Esophagus (tissue), 2 donors: Measurements from ENCODE around the gene SLC9A3. TPM values are rescaled to one million over a fixed set of nuclear protein-coding genes. Genes with fewer than 3 reads are reported as not detected.

ENCODE experiments used
- H3K27ac ChIP-seq, 2 donors: one replicate each; pipeline ENCODE4 v1.5.1; 2013; ENCODE audit warnings: low read depth in 2 of 2, mild to moderate bottlenecking in 2 of 2, inconsistent platforms in 1 of 2, low read length in 1 of 2, moderate library complexity in 1 of 2
- H3K27me3 ChIP-seq, 2 donors: one replicate each; pipeline ENCODE4 v1.6.1; 2013; ENCODE audit warnings: low read length in 2 of 2, control low read depth in 1 of 2, mild to moderate bottlenecking in 1 of 2; ENCODE audit not compliant: insufficient read depth in 2 of 2, control insufficient read depth in 1 of 2
- H3K36me3 ChIP-seq, 2 donors: one replicate each; pipeline ENCODE4 v1.6.1; 2013; ENCODE audit warnings: low read length in 1 of 2; ENCODE audit not compliant: control insufficient read depth in 2 of 2, insufficient read depth in 2 of 2
- H3K4me1 ChIP-seq, 2 donors: one replicate each; pipeline ENCODE4 v1.6.1; 2013; ENCODE audit warnings: low read length in 1 of 2; ENCODE audit not compliant: control insufficient read depth in 2 of 2, insufficient read depth in 2 of 2
- H3K4me3 ChIP-seq, 2 donors: one replicate each; pipeline ENCODE4 v1.5.1; 2013; ENCODE audit warnings: low read length in 2 of 2, mild to moderate bottlenecking in 2 of 2, low read depth in 1 of 2, moderate library complexity in 1 of 2
- H3K9me3 ChIP-seq, 2 donors: one replicate each; pipeline ENCODE4 v1.6.1; 2013; ENCODE audit warnings: mild to moderate bottlenecking in 2 of 2, low read depth in 1 of 2, low read length in 1 of 2, moderate library complexity in 1 of 2; ENCODE audit not compliant: control insufficient read depth in 2 of 2, insufficient read depth in 1 of 2
- WGBS, 2 donors: extraction: QIAGEN DNeasy Blood & Tissue Kit; methylation state at CpG; one replicate each; pipeline ENCODE4 v1.1.7; 2013; 5-methylcytosine and 5-hydroxymethylcytosine counted together
- polyA plus RNA-seq, 2 donors: library from polyadenylated mRNA; stranded (reverse); fragments of 200-250 nt; gene quantifications; one replicate each; pipeline ENCODE4 v1.2.3, GENCODE V29; 2013
- donor health status: healthy with polysubstance abuse.
- donor health status: Bipolar disorder and iron deficiency.

Gene SLC9A3
- polyA plus RNA-seq, 2 donors: 1.9 to 4.4 TPM

GRCh38 chr5:473551-474192, 50.6 kb downstream of the SLC9A3 start:
- Histone ChIP-seq H3K27ac (peak overlapping the region; percentile 65 to 88), H3K27me3 (no peaks in the 10 kb centered on the region), H3K36me3 (peaks cover 0 to 14% of the 10 kb centered on the region in 2 donors), H3K4me3 (peak overlapping the region; percentile 72 to 90), H3K4me1 (peaks cover 7 to 26% of the 10 kb centered on the region in 2 donors), H3K9me3 (no peaks in the 10 kb centered on the region)
- 0 to 1% methylated on average over 40 to 44 of the region's 44 CpGs for WGBS, 2 donors

- Histone ChIP-seq H3K27ac (peak overlapping the region; percentile 73 to 88), H3K36me3 (peaks cover 0 to 14% of the 10 kb centered on the region in 2 donors), H3K4me1 (peaks cover 7 to 26% of the 10 kb centered on the region in 2 donors), H3K9me3 (no peaks in the 10 kb centered on the region), H3K27me3 (no peaks in the 10 kb centered on the region), H3K4me3 (peak overlapping the region; percentile 75 to 90)
- WGBS, 2 donors: 0% methylated on average over 76 to 137 of the region's 137 CpGs
These were observed 51.3 kb downstream of the SLC9A3 start for GRCh38 chr5:472656-473550.

GRCh38 chr5:472076-472655, 52.1 kb downstream of the SLC9A3 start:
- WGBS, 2 donors: 10 to 14% methylated on average over 22 to 30 of the region's 30 CpGs
- H3K4me1 ChIP-seq: peaks cover 7 to 26% of the 10 kb centered on the region in 2 donors

GRCh38 chr5:471750-472058, 52.5 kb downstream of the SLC9A3 start:
- 64 to 72% methylated on average over 6 of the region's 6 CpGs for WGBS, 2 donors
- Histone ChIP-seq H3K4me1 (peaks cover 7 to 26% of the 10 kb centered on the region in 2 donors), H3K4me3 (peak overlapping the region; percentile 75 to 90), H3K27ac (peak overlapping the region in 1 of 2 donors; percentile 73), H3K27me3 (no peaks in the 10 kb centered on the region), H3K36me3 (peaks cover 0 to 18% of the 10 kb centered on the region in 2 donors), H3K9me3 (no peaks in the 10 kb centered on the region)

More at GRCh38 chr5:472076-472655, 52.1 kb downstream of the SLC9A3 start:
- H3K27me3 ChIP-seq: no peaks in the 10 kb centered on the region
- peak overlapping the region; percentile 75 to 90 for H3K4me3 ChIP-seq
- H3K27ac ChIP-seq: peak overlapping the region; percentile 68 to 73
- no peaks in the 10 kb centered on the region for H3K9me3 ChIP-seq
- peaks cover 0 to 14% of the 10 kb centered on the region in 2 donors for H3K36me3 ChIP-seq

- Histone ChIP-seq H3K27me3 (no peaks in the 10 kb centered on the region), H3K4me3 (peak overlapping the region in 1 of 2 donors; percentile 10), H3K27ac (no peak overlapping the region), H3K4me1 (peaks cover 7 to 23% of the 10 kb centered on the region in 2 donors), H3K36me3 (peaks cover 3 to 23% of the 10 kb centered on the region in 2 donors), H3K9me3 (no peaks in the 10 kb centered on the region)
- WGBS, 2 donors: 83 to 84% methylated on average over 31 of the region's 31 CpGs
These were observed 53.1 kb downstream of the SLC9A3 start for GRCh38 chr5:470961-471749.

- Histone ChIP-seq H3K27me3 (no peaks in the 10 kb centered on the region), H3K4me1 (peaks cover 3 to 14% of the 10 kb centered on the region in 2 donors), H3K9me3 (no peaks in the 10 kb centered on the region), H3K27ac (no peak overlapping the region), H3K4me3 (no peak overlapping the region), H3K36me3 (peaks cover 7 to 35% of the 10 kb centered on the region in 2 donors)
- WGBS, 2 donors: 87 to 89% methylated on average over 19 of the region's 19 CpGs
These were observed 54.3 kb downstream of the SLC9A3 start for GRCh38 chr5:469752-470483.

GRCh38 chr5:468401-468800, 55.8 kb downstream of the SLC9A3 start:
- no peaks in the 10 kb centered on the region for H3K9me3 ChIP-seq
- peaks cover 10 to 41% of the 10 kb centered on the region in 2 donors for H3K36me3 ChIP-seq
- WGBS, 2 donors: 89% methylated on average over 5 of the region's 6 CpGs
- H3K4me3 ChIP-seq: no peak overlapping the region
- peaks cover 0 to 12% of the 10 kb centered on the region in 2 donors for H3K4me1 ChIP-seq
- no peaks in the 10 kb centered on the region for H3K27me3 ChIP-seq
- no peak overlapping the region for H3K27ac ChIP-seq

GRCh38 chr5:466661-467310, 57.5 kb downstream of the SLC9A3 start:
- Histone ChIP-seq H3K36me3 (peaks cover 10 to 51% of the 10 kb centered on the region in 2 donors), H3K9me3 (no peaks in the 10 kb centered on the region), H3K4me3 (no peak overlapping the region), H3K4me1 (peaks cover 0 to 9% of the 10 kb centered on the region in 2 donors), H3K27me3 (no peaks in the 10 kb centered on the region), H3K27ac (no peak overlapping the region)
- 91 to 93% methylated on average over 30 of the region's 30 CpGs for WGBS, 2 donors
